Measurements from ENCODE around the gene NHERF1. TPM values are rescaled to one million over a fixed set of nuclear protein-coding genes. Genes with fewer than 3 reads are reported as not detected.

NHERF1 gene
- 37.5 and 101 TPM in 2 replicates for total RNA-seq

DNA sequence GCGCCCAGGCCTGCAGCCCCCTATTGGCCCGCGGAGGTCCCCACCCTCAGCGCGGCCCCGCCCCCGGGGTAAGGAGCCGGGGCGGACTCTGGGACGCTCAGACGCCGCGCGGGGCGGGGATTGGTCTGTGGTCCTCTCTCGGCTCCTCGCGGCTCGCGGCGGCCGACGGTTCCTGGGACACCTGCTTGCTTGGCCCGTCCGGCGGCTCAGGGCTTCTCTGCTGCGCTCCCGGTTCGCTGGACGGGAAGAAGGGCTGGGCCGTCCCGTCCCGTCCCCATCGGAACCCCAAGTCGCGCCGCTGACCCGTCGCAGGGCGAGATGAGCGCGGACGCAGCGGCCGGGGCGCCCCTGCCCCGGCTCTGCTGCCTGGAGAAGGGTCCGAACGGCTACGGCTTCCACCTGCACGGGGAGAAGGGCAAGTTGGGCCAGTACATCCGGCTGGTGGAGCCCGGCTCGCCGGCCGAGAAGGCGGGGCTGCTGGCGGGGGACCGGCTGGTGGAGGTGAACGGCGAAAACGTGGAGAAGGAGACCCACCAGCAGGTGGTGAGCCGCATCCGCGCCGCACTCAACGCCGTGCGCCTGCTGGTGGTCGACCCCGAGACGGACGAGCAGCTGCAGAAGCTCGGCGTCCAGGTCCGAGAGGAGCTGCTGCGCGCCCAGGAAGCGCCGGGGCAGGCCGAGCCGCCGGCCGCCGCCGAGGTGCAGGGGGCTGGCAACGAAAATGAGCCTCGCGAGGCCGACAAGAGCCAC, at the start of gene NHERF1:
NHERF1 (plus strand) TSS at position 100 of the 750 bp plus-strand sequence; CDS start at position 319, 219 bp downstream.

DNA sequence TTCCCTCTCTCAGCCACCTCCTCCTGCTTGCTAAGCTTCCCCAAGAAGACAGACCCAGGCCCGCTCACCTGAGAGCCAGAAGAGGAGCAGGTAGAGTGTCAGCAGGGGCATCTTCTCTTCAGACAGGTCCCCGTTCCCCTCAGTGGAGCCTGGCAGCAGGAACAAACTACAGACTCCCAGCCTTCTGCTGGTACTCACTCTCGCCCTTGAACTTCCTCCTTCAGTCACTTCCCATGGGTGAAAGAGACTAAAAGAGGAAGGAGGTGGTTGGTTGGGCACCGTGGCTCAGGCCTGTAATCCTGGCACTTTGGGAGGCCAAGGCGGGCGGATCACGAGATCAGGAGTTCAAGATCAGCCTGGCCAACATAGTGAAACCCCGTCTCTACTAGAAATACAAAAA, 35.7 kb upstream of the NHERF1 start, which contains the start of gene CD300LF:
CD300LF (minus strand) TSS at position 168 of the 400 bp plus-strand sequence; CDS start at position 111, 57 bp downstream.

DNA sequence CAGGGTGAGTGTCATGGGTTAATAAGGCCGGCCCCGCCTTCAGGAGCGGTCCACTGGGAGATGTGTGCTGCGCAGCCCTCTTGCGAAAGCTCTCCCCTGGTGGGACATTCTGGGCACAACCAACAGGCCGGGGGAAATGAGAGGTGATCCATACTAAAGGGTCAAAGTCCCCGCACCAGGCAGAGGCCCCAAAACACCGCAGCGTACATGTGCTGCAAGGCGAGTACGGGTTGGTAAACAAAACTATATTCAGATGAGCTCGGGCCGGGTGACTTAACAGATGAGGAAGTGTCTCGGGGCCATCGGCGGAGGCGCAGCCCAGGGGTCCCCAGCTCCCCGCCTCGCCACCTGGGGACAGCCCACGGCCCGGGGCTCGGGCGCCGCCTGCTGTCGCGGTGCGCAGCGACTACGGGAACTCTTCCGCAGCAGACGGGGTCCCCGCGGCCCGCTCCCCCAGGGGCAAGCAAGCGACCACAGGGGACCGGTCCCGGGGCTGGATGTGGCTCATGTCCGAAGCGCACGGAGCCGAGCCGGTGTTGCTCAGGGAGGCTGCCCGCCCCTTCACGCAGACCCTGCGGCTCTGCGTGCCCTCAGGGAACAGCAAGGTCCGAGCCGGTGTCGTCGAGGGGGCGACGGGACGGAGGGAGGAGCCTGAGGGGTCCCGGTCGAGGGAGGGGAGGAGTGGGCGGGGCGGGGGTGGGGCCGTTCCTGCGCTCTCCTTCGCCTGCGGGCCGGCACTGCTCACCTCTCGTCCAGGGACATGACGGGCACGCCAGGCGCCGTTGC, 11.7 kb upstream of the NHERF1 start, which contains the start of gene RAB37:
RAB37 (plus strand) TSS at position 744 of the 786 bp plus-strand sequence; CDS start at position 761, 17 bp downstream.

DNA sequence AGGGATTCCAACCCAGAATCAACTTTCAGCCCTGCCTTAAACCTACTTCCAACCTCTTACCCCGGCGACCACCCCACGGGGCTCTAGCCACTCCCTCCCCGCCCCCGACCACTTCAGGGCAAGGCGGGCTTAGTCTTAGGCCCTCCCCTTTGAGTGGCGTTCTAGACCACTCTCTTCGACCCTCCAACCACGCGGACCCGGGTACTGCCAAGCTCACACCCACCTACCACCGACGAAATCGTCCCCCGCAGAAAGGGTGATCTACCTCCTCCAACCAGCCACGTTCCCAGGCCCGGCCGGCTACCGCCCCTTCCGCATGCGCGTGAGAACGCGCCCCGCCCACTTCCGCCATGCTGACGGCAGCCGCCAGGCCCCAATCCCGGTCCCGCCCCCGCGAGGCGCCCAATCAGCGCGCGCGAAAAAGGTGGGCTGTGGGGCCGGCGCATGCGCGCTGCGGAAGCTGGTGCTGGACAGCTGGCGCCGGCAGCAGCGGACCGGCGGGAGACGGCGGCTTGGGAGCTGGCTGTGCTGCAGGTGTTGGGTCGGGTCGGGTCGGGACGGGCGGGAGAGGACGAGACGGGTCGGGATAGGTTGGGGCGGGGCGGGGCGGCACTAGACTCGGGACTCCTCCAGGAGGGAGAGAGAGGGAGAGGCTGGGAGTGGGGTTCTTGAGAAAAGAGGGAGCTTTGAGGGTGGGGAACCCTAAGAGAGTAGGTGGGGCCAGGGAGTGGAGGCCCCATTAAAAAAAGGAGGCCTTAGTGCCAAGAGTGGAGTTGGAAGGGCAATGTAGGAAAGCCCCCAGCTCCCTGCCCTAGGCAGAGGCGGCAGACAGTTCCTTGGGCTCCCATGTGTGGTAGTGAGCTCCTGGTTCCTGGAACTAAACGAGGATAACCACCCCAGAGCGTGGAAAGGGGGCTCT, 27.9 kb downstream of the NHERF1 start, which contains the start of gene NAT9:
NAT9 (minus strand) TSS at position 302 of the 919 bp plus-strand sequence. CDS start 647 bp downstream, outside the sequence.

Other genes with a start within 250 kb of the NHERF1 start
- not detected in 2 replicates for gene CD300LB, start 217.2 kb upstream of the NHERF1 start, total RNA-seq
- gene CD300C, start 202.5 kb upstream of the NHERF1 start, total RNA-seq = not detected in 2 replicates
- not detected in 2 replicates for gene CD300H, start 181.1 kb upstream of the NHERF1 start, total RNA-seq
- not detected in 2 replicates for gene CD300LD, start 156.3 kb upstream of the NHERF1 start, total RNA-seq
- gene CD300E, start 124.9 kb upstream of the NHERF1 start, total RNA-seq = not detected in 2 replicates
- 0.29 TPM in 1 of 2 replicates, not detected in the other for gene CD300LF, start 35.7 kb upstream of the NHERF1 start, total RNA-seq
- gene RAB37, start 11.4 kb upstream of the NHERF1 start, total RNA-seq = 0.29 TPM in 1 of 2 replicates, not detected in the other
- gene NAT9, start 27.7 kb downstream of the NHERF1 start, total RNA-seq = 27.2 and 53.8 TPM in 2 replicates
- gene GRIN2C, start 111.3 kb downstream of the NHERF1 start, total RNA-seq = 0.22 TPM in 1 of 2 replicates, not detected in the other
- gene FDXR, start 124.4 kb downstream of the NHERF1 start, total RNA-seq = 26.3 and 41.6 TPM in 2 replicates
- gene FADS6, start 145.0 kb downstream of the NHERF1 start, total RNA-seq = not detected in 2 replicates
- not detected in 2 replicates for gene USH1G, start 174.6 kb downstream of the NHERF1 start, total RNA-seq
- gene OTOP2, start 175.6 kb downstream of the NHERF1 start, total RNA-seq = not detected in 2 replicates
- not detected in 2 replicates for gene OTOP3, start 187.3 kb downstream of the NHERF1 start, total RNA-seq
- 4.7 and 4.8 TPM in 2 replicates for gene HID1, start 224.1 kb downstream of the NHERF1 start, total RNA-seq
- 13.3 and 44.7 TPM in 2 replicates for gene CDR2L, start 239.0 kb downstream of the NHERF1 start, total RNA-seq

Measured in placental pericyte (primary cell).